Natural killer cell (primary cell): Measurements from ENCODE around the gene NAP1L1. TPM values are rescaled to one million over a fixed set of nuclear protein-coding genes. Genes with fewer than 3 reads are reported as not detected.
A peak's percentile ranks its signal among the peaks of the same experiment; 100 is the strongest.

Experiments used
- ATAC-seq, 3 donors: fragments of 150-1000 bp in 2 of 3; fragments of 200-7000 bp in 1 of 3; cut with Tn5 transposase; 1 replicate in 1 of 3; 2 replicates in 2 of 3; pipeline ENCODE4 v1.10.0; 2021; ENCODE audit warnings: mild to moderate bottlenecking in 2 of 3, moderate library complexity in 2 of 3
- DNase-seq, 2 donors: peaks; one replicate each; pipeline versions ENCODE4 v3.0.0 to v3.0.0-alpha.2; 2013 to 2021; ENCODE audit warnings: mixed read lengths in 1 of 2
- H3K27ac ChIP-seq: one replicate; pipeline ENCODE4 v1.5.1; 2013; ENCODE audit warnings: mild to moderate bottlenecking, low read length
- H3K27me3 ChIP-seq: one replicate; pipeline ENCODE4 v1.6.1; 2013; ENCODE audit warnings: low read length; ENCODE audit not compliant: control insufficient read depth, insufficient read depth
- H3K36me3 ChIP-seq: one replicate; pipeline ENCODE4 v1.6.1; 2013; ENCODE audit warnings: low read length; ENCODE audit not compliant: control insufficient read depth, insufficient read depth
- H3K4me1 ChIP-seq: one replicate; pipeline ENCODE4 v1.6.1; 2013; ENCODE audit warnings: low read length; ENCODE audit not compliant: control insufficient read depth, insufficient read depth
- H3K4me3 ChIP-seq: one replicate; pipeline ENCODE4 v1.5.1; 2013; ENCODE audit warnings: low read length
- H3K9me3 ChIP-seq: one replicate; pipeline ENCODE4 v1.6.1; 2013; ENCODE audit warnings: low read length; ENCODE audit not compliant: control insufficient read depth, insufficient read depth
- H3K27ac Mint-ChIP-seq, 2 donors: one replicate each; pipeline ENCODE4 v1.8.0; 2022; ENCODE audit warnings: mild to moderate bottlenecking in 2 of 2, mixed read lengths in 2 of 2, moderate library complexity in 1 of 2
- H3K27me3 Mint-ChIP-seq, 2 donors: one replicate each; pipeline ENCODE4 v1.8.0; 2022; ENCODE audit warnings: low read depth in 2 of 2, mixed read lengths in 2 of 2
- H3K36me3 Mint-ChIP-seq: one replicate; pipeline ENCODE4 v1.8.0; 2022; ENCODE audit warnings: mixed read lengths
- H3K4me1 Mint-ChIP-seq, 2 donors: one replicate each; pipeline ENCODE4 v1.8.0; 2022; ENCODE audit warnings: mixed read lengths in 2 of 2
- H3K4me3 Mint-ChIP-seq: one replicate; pipeline ENCODE4 v1.8.0; 2022; ENCODE audit warnings: mild to moderate bottlenecking, moderate library complexity, mixed read lengths
- H3K9me3 Mint-ChIP-seq, 2 donors: one replicate each; pipeline ENCODE4 v1.8.0; 2022; ENCODE audit warnings: mixed read lengths in 2 of 2
- WGBS: methylation state at CpG from one replicate; pipeline ENCODE4 v1.1.7; 2013; ENCODE audit warnings: missing lambda C conversion rate; ENCODE audit not compliant: insufficient coverage; 5-methylcytosine and 5-hydroxymethylcytosine counted together
- intact Hi-C: fragments of 100-400 bp; cut with micrococcal nuclease; formaldehyde crosslinking; loops from one replicate; pipeline ENCODE4 v1.14.2; 2022
- total RNA-seq, 4 donors: library from RNA; stranded (reverse); fragments of 120-200 nt in 1 of 4; gene quantifications; one replicate each; pipeline versions ENCODE4 v1.2.3 to v1.2.4, GENCODE V29; 2013 to 2022
- TF ChIP-seq, protein P1 (sequence below): fragments of 200-600 bp; IDR thresholded peaks from one replicate; pipeline ENCODE4 v1.8.0; 2022; ENCODE audit warnings: antibody characterized with exemption

NAP1L1 gene
- total RNA-seq, 3 donors from 2014 or later (not counting 1 experiment from before 2014, with no cell fraction given) = 264 to 431 (median 286) TPM

DNA sequence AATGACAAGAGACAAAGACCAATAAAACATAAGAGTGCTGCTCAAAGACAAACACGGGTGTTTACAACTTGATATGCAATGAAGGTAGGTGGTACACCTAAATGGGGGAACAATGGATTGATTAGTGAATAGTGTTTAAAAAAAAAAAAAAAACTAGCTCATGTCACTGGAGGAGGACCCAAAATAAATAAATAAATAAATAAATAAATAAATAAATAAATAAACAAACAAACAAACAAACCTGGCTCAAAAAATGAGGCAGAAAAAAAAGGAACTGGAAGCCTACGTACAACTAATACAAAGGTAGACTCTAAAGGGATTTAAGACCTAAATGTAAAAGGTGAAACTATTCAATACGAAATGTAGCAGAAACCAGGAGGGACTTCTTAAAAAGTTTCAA, 18.6 kb downstream of the NAP1L1 start:
- Histone ChIP-seq H3K4me3 (no peak overlapping the region), H3K9me3 (no peaks in the 10 kb centered on the region), H3K27me3 (no peaks in the 10 kb centered on the region), H3K4me1 (no peaks in the 10 kb centered on the region), H3K36me3 (peaks cover 44% of the 10 kb centered on the region), H3K27ac (no peak overlapping the region)
- no peak for DNase-seq
- peaks cover 37% of the 10 kb centered on the region for H3K36me3 Mint-ChIP-seq
- peaks cover 10 to 22% of the 10 kb centered on the region in 2 donors for H3K4me1 Mint-ChIP-seq
- H3K27me3 Mint-ChIP-seq = no peaks in the 10 kb centered on the region
- intact Hi-C loops = no loop called here
- peaks cover 4 to 13% of the 10 kb centered on the region in 2 donors for H3K9me3 Mint-ChIP-seq
- no peak overlapping the region for H3K4me3 Mint-ChIP-seq
- H3K27ac Mint-ChIP-seq = no peak overlapping the region
- WGBS = no CpG with 5 or more reads among the region's 3 CpGs
- TF ChIP-seq, protein P1, sequence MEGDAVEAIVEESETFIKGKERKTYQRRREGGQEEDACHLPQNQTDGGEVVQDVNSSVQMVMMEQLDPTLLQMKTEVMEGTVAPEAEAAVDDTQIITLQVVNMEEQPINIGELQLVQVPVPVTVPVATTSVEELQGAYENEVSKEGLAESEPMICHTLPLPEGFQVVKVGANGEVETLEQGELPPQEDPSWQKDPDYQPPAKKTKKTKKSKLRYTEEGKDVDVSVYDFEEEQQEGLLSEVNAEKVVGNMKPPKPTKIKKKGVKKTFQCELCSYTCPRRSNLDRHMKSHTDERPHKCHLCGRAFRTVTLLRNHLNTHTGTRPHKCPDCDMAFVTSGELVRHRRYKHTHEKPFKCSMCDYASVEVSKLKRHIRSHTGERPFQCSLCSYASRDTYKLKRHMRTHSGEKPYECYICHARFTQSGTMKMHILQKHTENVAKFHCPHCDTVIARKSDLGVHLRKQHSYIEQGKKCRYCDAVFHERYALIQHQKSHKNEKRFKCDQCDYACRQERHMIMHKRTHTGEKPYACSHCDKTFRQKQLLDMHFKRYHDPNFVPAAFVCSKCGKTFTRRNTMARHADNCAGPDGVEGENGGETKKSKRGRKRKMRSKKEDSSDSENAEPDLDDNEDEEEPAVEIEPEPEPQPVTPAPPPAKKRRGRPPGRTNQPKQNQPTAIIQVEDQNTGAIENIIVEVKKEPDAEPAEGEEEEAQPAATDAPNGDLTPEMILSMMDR = no peak
- ATAC-seq = no peak

DNA sequence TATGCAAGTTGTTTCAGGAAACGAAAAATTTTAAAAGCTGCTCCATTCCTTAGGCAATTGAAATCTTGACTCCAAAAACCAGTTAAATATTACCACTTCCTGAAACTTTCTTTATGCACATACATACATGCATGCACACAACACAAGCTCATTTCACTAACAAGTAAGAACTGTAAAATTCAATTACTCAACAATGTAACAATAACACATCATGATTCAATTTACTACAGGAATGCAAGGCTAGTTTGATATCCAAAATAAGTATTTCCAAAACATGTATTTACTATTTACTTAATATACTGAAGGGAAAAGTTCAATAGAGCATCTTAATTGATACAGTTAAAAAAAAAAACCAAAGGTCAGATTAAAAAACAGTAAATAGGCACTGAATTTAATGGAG, 19.6 kb downstream of the NAP1L1 start:
- Histone ChIP-seq H3K36me3 (peaks cover 47% of the 10 kb centered on the region), H3K27me3 (no peaks in the 10 kb centered on the region), H3K4me1 (no peaks in the 10 kb centered on the region), H3K27ac (no peak overlapping the region), H3K4me3 (no peak overlapping the region), H3K9me3 (no peaks in the 10 kb centered on the region)
- DNase-seq (no peak), ATAC-seq (no peak)
- TF ChIP-seq, protein P1 = no peak
- H3K27me3 Mint-ChIP-seq = no peaks in the 10 kb centered on the region
- no peak overlapping the region for H3K4me3 Mint-ChIP-seq
- intact Hi-C loops = no loop called here
- peaks cover 37% of the 10 kb centered on the region for H3K36me3 Mint-ChIP-seq
- peak overlapping the region in 1 of 2 donors; percentile 12 for H3K27ac Mint-ChIP-seq
- 100% methylated on average over 1 of the region's 1 CpG for WGBS
- peaks cover 10 to 18% of the 10 kb centered on the region in 2 donors for H3K4me1 Mint-ChIP-seq
- H3K9me3 Mint-ChIP-seq = peaks cover 4 to 13% of the 10 kb centered on the region in 2 donors

DNA sequence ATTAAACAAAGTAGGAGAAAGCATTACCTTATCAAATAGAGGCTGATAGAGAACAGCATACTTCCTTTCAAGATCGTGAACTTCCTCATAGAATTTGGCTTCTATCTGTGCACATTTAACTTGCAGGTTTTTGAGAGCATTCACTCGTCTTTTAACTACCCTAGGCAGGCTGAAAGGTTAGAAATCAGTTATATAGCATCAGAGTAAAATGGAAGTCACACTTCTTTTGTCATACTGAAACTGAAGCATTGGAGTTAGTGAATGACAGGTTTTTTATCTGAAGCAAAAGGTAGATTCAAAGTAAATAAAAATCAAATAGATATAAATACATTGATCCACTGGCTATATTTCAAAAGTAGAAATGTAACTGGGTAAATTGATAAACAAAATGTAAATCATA, 24.4 kb downstream of the NAP1L1 start:
- peaks cover 28% of the 10 kb centered on the region for H3K36me3 Mint-ChIP-seq
- intact Hi-C loops = no loop called here
- Histone ChIP-seq H3K27me3 (no peaks in the 10 kb centered on the region), H3K4me3 (no peak overlapping the region), H3K4me1 (no peaks in the 10 kb centered on the region), H3K36me3 (peaks cover 49% of the 10 kb centered on the region), H3K27ac (no peak overlapping the region), H3K9me3 (no peaks in the 10 kb centered on the region)
- DNase-seq (no peak), ATAC-seq (no peak)
- peaks cover 2 to 7% of the 10 kb centered on the region in 2 donors for H3K9me3 Mint-ChIP-seq
- H3K4me3 Mint-ChIP-seq = no peak overlapping the region
- H3K27ac Mint-ChIP-seq = no peak overlapping the region
- peaks cover 0 to 5% of the 10 kb centered on the region in 2 donors for H3K4me1 Mint-ChIP-seq
- H3K27me3 Mint-ChIP-seq = no peaks in the 10 kb centered on the region
- WGBS = 40% methylated on average over 2 of the region's 2 CpGs
- TF ChIP-seq, protein P1 = no peak

DNA sequence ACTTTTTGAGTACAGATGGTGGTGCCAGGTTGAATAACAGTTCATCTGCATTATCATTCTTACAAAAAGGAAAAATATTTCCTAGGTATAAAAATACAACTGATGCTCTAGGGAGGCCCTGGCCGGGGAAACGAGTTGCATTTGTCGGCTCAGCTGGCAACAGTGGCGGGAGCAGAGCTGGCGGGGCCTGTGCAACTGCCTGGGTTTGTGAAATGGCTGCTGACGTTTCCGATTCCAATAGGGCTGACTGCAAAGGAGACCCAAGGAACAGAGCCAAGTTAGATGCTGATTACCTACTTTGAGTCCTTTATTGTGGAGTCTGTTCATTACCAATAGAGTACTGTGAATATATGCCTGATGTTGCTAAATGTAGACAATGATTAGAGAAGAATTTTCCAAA, 27.2 kb downstream of the NAP1L1 start:
- DNase-seq = no peak
- H3K4me1 Mint-ChIP-seq = no peaks in the 10 kb centered on the region
- H3K27me3 ChIP-seq = no peaks in the 10 kb centered on the region
- H3K4me3 Mint-ChIP-seq = no peak overlapping the region
- TF ChIP-seq, protein P1 = no peak
- no peak for ATAC-seq
- H3K27me3 Mint-ChIP-seq = no peaks in the 10 kb centered on the region
- no peak overlapping the region for H3K4me3 ChIP-seq
- 98% methylated on average over 7 of the region's 7 CpGs for WGBS
- no peak overlapping the region for H3K27ac Mint-ChIP-seq
- no peaks in the 10 kb centered on the region for H3K9me3 Mint-ChIP-seq
- no peaks in the 10 kb centered on the region for H3K4me1 ChIP-seq
- H3K27ac ChIP-seq = no peak overlapping the region
- peaks cover 17% of the 10 kb centered on the region for H3K36me3 Mint-ChIP-seq
- intact Hi-C loops = no loop called here
- peaks cover 62% of the 10 kb centered on the region for H3K36me3 ChIP-seq
- H3K9me3 ChIP-seq = no peaks in the 10 kb centered on the region
